Panc1 (cell line): ENCODE measurements around the gene NEK8.

Source experiments
- POLR2AphosphoS5 ChIP-seq: IDR thresholded peaks from 2 replicates; pipeline ENCODE4 v1.6.1; 2012; ENCODE audit warnings: mild to moderate bottlenecking, low read depth, low read length, moderate library complexity
- SIN3A ChIP-seq: IDR thresholded peaks from 2 replicates; pipeline ENCODE4 v1.6.1; 2012; ENCODE audit warnings: low read depth, mild to moderate bottlenecking, low read length, moderate library complexity, borderline replicate concordance; ENCODE audit not compliant: insufficient read depth
- TF ChIP-seq, protein P1 (sequence below): fragments of 450-650 bp; IDR thresholded peaks from 2 replicates; pipeline ENCODE4 v1.5.1; 2017; ENCODE audit warnings: mild to moderate bottlenecking

DNA sequence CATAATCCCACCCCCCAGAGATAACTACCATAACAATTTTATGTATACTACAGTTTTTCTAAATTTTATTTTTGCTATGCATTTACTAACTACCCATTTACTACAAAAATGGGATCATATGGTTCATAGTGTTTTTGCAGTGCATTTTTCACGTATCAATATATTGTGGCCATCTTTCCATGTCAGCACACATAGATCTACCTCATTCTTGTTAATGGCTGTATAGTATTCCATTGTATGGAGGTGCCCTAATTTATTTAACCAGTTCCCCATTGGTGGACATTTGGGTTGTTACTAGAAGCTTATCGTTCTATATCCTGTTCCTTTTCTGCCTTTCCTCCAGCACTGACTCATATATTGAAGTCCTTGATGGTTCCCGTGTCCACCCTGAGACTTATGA is 39.6 kb upstream of the NEK8 start:
- TF ChIP-seq, protein P1, sequence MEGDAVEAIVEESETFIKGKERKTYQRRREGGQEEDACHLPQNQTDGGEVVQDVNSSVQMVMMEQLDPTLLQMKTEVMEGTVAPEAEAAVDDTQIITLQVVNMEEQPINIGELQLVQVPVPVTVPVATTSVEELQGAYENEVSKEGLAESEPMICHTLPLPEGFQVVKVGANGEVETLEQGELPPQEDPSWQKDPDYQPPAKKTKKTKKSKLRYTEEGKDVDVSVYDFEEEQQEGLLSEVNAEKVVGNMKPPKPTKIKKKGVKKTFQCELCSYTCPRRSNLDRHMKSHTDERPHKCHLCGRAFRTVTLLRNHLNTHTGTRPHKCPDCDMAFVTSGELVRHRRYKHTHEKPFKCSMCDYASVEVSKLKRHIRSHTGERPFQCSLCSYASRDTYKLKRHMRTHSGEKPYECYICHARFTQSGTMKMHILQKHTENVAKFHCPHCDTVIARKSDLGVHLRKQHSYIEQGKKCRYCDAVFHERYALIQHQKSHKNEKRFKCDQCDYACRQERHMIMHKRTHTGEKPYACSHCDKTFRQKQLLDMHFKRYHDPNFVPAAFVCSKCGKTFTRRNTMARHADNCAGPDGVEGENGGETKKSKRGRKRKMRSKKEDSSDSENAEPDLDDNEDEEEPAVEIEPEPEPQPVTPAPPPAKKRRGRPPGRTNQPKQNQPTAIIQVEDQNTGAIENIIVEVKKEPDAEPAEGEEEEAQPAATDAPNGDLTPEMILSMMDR = no peak
- TF ChIP-seq SIN3A (no peak), POLR2AphosphoS5 (no peak)
